ENCODE results near the gene SCIN. TPM values are rescaled to one million over a fixed set of nuclear protein-coding genes. Genes with fewer than 3 reads are reported as not detected.
A peak's percentile ranks its signal among the peaks of the same experiment; 100 is the strongest.

The SCIN gene
- total RNA-seq, 1 experiment from 2014 or later, result not detected

- ChIA-PET CTCF (interaction anchor here (0.6 to 4.4 kb wide), 28 partner anchors 8 to 1126 kb away, joined by 3 to 119 read pairs (median 4); no protein-coding TSS in a partner anchor), POLR2A (interaction anchor here (0.5 to 0.7 kb wide), 2 partner anchors 30 to 69 kb away, joined by 3 read pairs; no protein-coding TSS in a partner anchor)
- H3K36me3 Mint-ChIP-seq (ENCODE audit: insufficient read depth, unreplicated experiment), result no peaks in the 10 kb centered on the region
- intact Hi-C loops (cut with micrococcal nuclease), result no loop called here
- TF ChIP-seq CTCF (IDR thresholded peaks at IDR 0.05; ENCODE audit: unreplicated experiment), result no peak
- H3K9me3 Mint-ChIP-seq (ENCODE audit: unreplicated experiment), result no peaks in the 10 kb centered on the region
- H3K4me1 Mint-ChIP-seq (ENCODE audit: insufficient read depth, unreplicated experiment), result no peaks in the 10 kb centered on the region
- no TSS peak for BruUV-seq (replicated peaks)
- H3K27me3 Mint-ChIP-seq (ENCODE audit: insufficient read depth, unreplicated experiment), result peaks cover 20% of the 10 kb centered on the region
- H3K4me3 Mint-ChIP-seq (ENCODE audit: unreplicated experiment), result no peak overlapping the region
- no peak overlapping the region for H3K27ac Mint-ChIP-seq (ENCODE audit: low read depth, unreplicated experiment)
- no peak for DNase-seq (ENCODE audit: unreplicated experiment)
Measured at GRCh38 chr7:12623223-12623622, 52.7 kb downstream of the SCIN start.

- no TSS peak for BruUV-seq (replicated peaks)
- ChIA-PET POLR2A (no interaction called here), CTCF (interaction anchor here (0.5 to 4.4 kb wide), 24 partner anchors 8 to 654 kb away, joined by 3 to 119 read pairs (median 6); no protein-coding TSS in a partner anchor)
- TF ChIP-seq CTCF (IDR thresholded peaks at IDR 0.05; ENCODE audit: unreplicated experiment), result peak; percentile 62
- Mint-ChIP-seq H3K4me1 (ENCODE audit: insufficient read depth, unreplicated experiment) (no peaks in the 10 kb centered on the region), H3K27ac (ENCODE audit: low read depth, unreplicated experiment) (no peak overlapping the region), H3K9me3 (ENCODE audit: unreplicated experiment) (no peaks in the 10 kb centered on the region), H3K4me3 (ENCODE audit: unreplicated experiment) (no peak overlapping the region), H3K36me3 (ENCODE audit: insufficient read depth, unreplicated experiment) (no peaks in the 10 kb centered on the region), H3K27me3 (ENCODE audit: insufficient read depth, unreplicated experiment) (peaks cover 23% of the 10 kb centered on the region)
- peak; percentile 47 for DNase-seq (ENCODE audit: unreplicated experiment)
- intact Hi-C loops (cut with micrococcal nuclease), result loop anchor here (1.0 kb wide), 1 partner anchor 99 kb away; no protein-coding TSS in a partner anchor
Measured at GRCh38 chr7:12623885-12624498, 53.5 kb downstream of the SCIN start.

DNA sequence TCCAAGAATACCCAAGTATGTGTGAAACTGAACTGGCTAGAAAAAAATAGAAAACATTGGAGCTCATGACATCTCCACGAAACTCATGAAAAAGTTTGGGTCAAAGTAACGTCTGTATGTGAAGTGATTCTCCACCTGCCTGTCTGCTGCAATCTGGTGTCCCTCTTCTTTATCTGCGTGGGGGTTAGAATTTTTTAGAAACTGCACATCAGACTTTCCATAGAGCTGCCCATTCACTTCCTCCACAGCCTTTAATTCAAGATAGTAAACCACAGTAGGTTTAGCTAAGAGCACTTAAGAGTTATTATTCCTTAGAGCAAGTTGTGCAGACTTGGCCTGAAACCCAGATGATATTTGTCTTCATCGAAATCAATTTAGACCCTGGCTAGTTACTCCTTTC lies 55.3 kb downstream of the SCIN start:
- Mint-ChIP-seq H3K4me3 (ENCODE audit: unreplicated experiment) (no peak overlapping the region), H3K36me3 (ENCODE audit: insufficient read depth, unreplicated experiment) (no peaks in the 10 kb centered on the region), H3K27me3 (ENCODE audit: insufficient read depth, unreplicated experiment) (peaks cover 23% of the 10 kb centered on the region), H3K4me1 (ENCODE audit: insufficient read depth, unreplicated experiment) (no peaks in the 10 kb centered on the region), H3K27ac (ENCODE audit: low read depth, unreplicated experiment) (no peak overlapping the region), H3K9me3 (ENCODE audit: unreplicated experiment) (no peaks in the 10 kb centered on the region)
- DNase-seq (ENCODE audit: unreplicated experiment), result no peak
- ChIA-PET POLR2A (interaction anchor here (1.3 kb wide), 2 partner anchors 10 to 101 kb away, joined by 4 read pairs; no protein-coding TSS in a partner anchor), CTCF (interaction anchor here (0.9 to 8.8 kb wide), 9 partner anchors 11 to 637 kb away, joined by 3 to 79 read pairs (median 5); partner anchors contain the start of gene SCIN)
- intact Hi-C loops (cut with micrococcal nuclease), result no loop called here
- no peak for TF ChIP-seq CTCF (IDR thresholded peaks at IDR 0.05; ENCODE audit: unreplicated experiment)
- BruUV-seq (replicated peaks), result no TSS peak

- CTCF ChIA-PET, result interaction anchor here (0.6 to 8.8 kb wide), 5 partner anchors 11 to 632 kb away, joined by 3 to 79 read pairs (median 3); no protein-coding TSS in a partner anchor
Measured at GRCh38 chr7:12629816-12630512, 59.4 kb downstream of the SCIN start.

More at GRCh38 chr7:12629816-12630512, 59.4 kb downstream of the SCIN start:
- peaks cover 23% of the 10 kb centered on the region for H3K27me3 Mint-ChIP-seq (ENCODE audit: insufficient read depth, unreplicated experiment)
- H3K4me3 Mint-ChIP-seq (ENCODE audit: unreplicated experiment), result no peak overlapping the region
- no peak for DNase-seq (ENCODE audit: unreplicated experiment)
- no peaks in the 10 kb centered on the region for H3K36me3 Mint-ChIP-seq (ENCODE audit: insufficient read depth, unreplicated experiment)
- no peaks in the 10 kb centered on the region for H3K4me1 Mint-ChIP-seq (ENCODE audit: insufficient read depth, unreplicated experiment)
- no peaks in the 10 kb centered on the region for H3K9me3 Mint-ChIP-seq (ENCODE audit: unreplicated experiment)
- BruUV-seq (replicated peaks), result no TSS peak
- intact Hi-C loops (cut with micrococcal nuclease), result no loop called here
- POLR2A ChIA-PET, result no interaction called here
- TF ChIP-seq CTCF (IDR thresholded peaks at IDR 0.05; ENCODE audit: unreplicated experiment), result no peak
- no peak overlapping the region for H3K27ac Mint-ChIP-seq (ENCODE audit: low read depth, unreplicated experiment)

Measured in MCF 10A (cell line).